ENCODE data around the gene FBXO24.

DNA sequence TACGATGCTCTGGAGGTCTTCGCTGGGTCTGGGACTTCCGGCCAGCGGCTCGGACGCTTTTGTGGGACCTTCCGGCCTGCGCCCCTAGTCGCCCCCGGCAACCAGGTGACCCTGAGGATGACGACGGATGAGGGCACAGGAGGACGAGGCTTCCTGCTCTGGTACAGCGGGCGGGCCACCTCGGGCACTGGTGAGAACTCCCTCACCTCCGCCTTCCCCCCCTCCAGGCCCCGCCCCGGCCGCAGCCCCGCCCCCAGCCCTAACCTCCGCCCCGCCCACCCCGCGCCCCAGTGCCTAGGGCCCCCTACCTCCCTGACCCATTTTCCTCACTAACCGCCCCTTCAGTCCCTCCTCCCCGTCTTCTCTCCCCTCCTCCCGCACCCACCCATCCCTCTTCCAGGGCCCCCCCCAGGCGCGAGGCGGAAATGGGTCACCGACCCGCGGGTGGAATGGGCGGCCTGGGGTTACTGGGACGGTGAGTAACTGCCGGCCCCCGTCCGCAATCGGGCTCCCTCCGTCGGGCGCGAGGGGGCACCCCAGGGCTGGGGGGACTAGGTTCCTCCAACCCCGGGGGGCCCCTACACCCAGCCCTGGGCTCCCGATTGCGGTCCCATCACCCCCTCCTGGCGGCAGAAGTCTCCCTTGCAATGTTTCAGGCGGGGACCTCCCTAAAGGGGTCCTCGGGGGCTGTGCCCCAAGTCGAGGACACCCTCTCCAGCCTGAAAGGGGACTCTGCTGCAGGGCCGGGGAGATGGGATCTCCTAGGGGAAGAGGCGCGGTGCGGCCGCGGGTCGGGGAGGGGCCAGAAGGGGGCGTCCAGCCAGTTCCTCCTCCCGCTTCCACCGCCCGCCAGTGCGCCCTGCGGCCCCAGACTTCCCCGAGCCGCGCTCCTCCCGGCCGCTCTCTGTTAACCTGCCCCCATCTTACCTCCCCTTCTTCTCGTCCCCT, 18.2 kb downstream of the FBXO24 start:
- no peak for TF ChIP-seq EZH2 (IDR thresholded peaks at IDR 0.05; ENCODE audit: insufficient read depth, low read length)
- TF ChIP-seq, protein P1, sequence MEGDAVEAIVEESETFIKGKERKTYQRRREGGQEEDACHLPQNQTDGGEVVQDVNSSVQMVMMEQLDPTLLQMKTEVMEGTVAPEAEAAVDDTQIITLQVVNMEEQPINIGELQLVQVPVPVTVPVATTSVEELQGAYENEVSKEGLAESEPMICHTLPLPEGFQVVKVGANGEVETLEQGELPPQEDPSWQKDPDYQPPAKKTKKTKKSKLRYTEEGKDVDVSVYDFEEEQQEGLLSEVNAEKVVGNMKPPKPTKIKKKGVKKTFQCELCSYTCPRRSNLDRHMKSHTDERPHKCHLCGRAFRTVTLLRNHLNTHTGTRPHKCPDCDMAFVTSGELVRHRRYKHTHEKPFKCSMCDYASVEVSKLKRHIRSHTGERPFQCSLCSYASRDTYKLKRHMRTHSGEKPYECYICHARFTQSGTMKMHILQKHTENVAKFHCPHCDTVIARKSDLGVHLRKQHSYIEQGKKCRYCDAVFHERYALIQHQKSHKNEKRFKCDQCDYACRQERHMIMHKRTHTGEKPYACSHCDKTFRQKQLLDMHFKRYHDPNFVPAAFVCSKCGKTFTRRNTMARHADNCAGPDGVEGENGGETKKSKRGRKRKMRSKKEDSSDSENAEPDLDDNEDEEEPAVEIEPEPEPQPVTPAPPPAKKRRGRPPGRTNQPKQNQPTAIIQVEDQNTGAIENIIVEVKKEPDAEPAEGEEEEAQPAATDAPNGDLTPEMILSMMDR (IDR thresholded peaks at IDR 0.05; ENCODE audit: insufficient read depth, low read depth, low read length): no peak
